Sigmoid colon (tissue), 7 donors: ENCODE data around the gene SYNGR3. TPM values are rescaled to one million over a fixed set of nuclear protein-coding genes. Genes with fewer than 3 reads are reported as not detected.
A peak's percentile ranks its signal among the peaks of the same experiment; 100 is the strongest.

Experiments
- DNase-seq: peaks from one replicate; pipeline ENCODE4 v3.0.0-alpha.2; 2019
- H3K27ac ChIP-seq, 4 donors: fragments of 200-600 bp; sonication (generic); one replicate each; pipeline ENCODE4 v1.5.1; 2016 to 2019; ENCODE audit warnings: mild to moderate bottlenecking in 1 of 4
- H3K27me3 ChIP-seq, 3 donors: fragments of 200-600 bp; sonication (generic); one replicate each; pipeline ENCODE4 v1.5.1; 2019; ENCODE audit warnings: mild to moderate bottlenecking in 1 of 3
- H3K36me3 ChIP-seq, 4 donors: fragments of 200-600 bp; sonication (generic); one replicate each; pipeline ENCODE4 v1.5.1; 2016 to 2019
- H3K4me1 ChIP-seq, 4 donors: fragments of 200-600 bp; sonication (generic); one replicate each; pipeline ENCODE4 v1.5.1; 2017 to 2019
- H3K4me3 ChIP-seq, 4 donors: fragments of 200-600 bp; sonication (generic); one replicate each; pipeline ENCODE4 v1.5.1; 2017 to 2019; ENCODE audit warnings: mild to moderate bottlenecking in 2 of 4, moderate library complexity in 1 of 4
- H3K9me3 ChIP-seq, 4 donors: fragments of 200-600 bp in 3 of 4; sonication (generic) in 3 of 4; one replicate each; pipeline versions ENCODE4 v1.5.1 to v1.6.1; 2013 to 2019
- EP300 ChIP-seq, 4 donors: sonication (generic); formaldehyde crosslinking; IDR thresholded peaks; one replicate each; pipeline ENCODE4 v1.6.1; 2017; ENCODE audit warnings: antibody characterized with exemption in 4 of 4
- POLR2A ChIP-seq, 2 donors: fragments of 450-650 bp; IDR thresholded peaks; one replicate each; pipeline ENCODE4 v1.6.1; 2016; ENCODE audit warnings: antibody characterized with exemption in 2 of 2, mild to moderate bottlenecking in 2 of 2, moderate library complexity in 2 of 2
- POLR2AphosphoS5 ChIP-seq, 4 donors: sonication (generic); formaldehyde crosslinking; IDR thresholded peaks; one replicate each; pipeline ENCODE4 v1.6.1; 2017; ENCODE audit warnings: antibody characterized with exemption in 4 of 4
- WGBS, 2 donors: extraction: QIAGEN DNeasy Blood & Tissue Kit; methylation state at CpG; one replicate each; pipeline ENCODE4 v1.1.7; 2013; 5-methylcytosine and 5-hydroxymethylcytosine counted together
- intact Hi-C: fragments of 100-400 bp; cut with DNase I; formaldehyde crosslinking; loops from one replicate; pipeline ENCODE4 v1.15.1; 2023
- polyA plus RNA-seq, 3 donors: library from polyadenylated mRNA; stranded (reverse); fragments of 200-250 nt; gene quantifications; one replicate each; pipeline ENCODE4 v1.2.3, GENCODE V29; 2013
- total RNA-seq, 4 donors: library from RNA; depleted of rRNA; stranded (reverse); fragments of >200 nt; gene quantifications; one replicate each; pipeline ENCODE4 v1.1.0, GENCODE V29; 2016
- TF ChIP-seq, protein P1 (sequence below), 4 experiments: fragments of 450-650 bp in 3 of 4; fragments of 200-600 bp in 1 of 4; IDR thresholded peaks; one replicate each; pipeline ENCODE4 v1.5.1; 2016 to 2019; ENCODE audit warnings: antibody characterized with exemption in 4 of 4, mild to moderate bottlenecking in 3 of 4, moderate library complexity in 2 of 4
- donor health status: healthy with polysubstance abuse.
- donor health status: Bipolar disorder and iron deficiency.
- donor health status: healthy.

The SYNGR3 gene
- total and polyA plus RNA-seq, 7 donors, result 0.60 to 8.3 (median 4.0) TPM

GRCh38 chr16:1971796-1972489, 17.8 kb upstream of the SYNGR3 start, which contains the start of gene TBL3:
Gene TBL3 (plus strand): TSS chr16:1972053. CDS start chr16:1972165, 112 bp downstream.
- H3K27me3 ChIP-seq, result peaks cover 0 to 31% (median 15%) of the 10 kb centered on the region in 3 donors
- peaks cover 25 to 31% (median 29%) of the 10 kb centered on the region in 4 donors for H3K36me3 ChIP-seq
- H3K9me3 ChIP-seq, result no peaks in the 10 kb centered on the region
- TF ChIP-seq, protein P1, sequence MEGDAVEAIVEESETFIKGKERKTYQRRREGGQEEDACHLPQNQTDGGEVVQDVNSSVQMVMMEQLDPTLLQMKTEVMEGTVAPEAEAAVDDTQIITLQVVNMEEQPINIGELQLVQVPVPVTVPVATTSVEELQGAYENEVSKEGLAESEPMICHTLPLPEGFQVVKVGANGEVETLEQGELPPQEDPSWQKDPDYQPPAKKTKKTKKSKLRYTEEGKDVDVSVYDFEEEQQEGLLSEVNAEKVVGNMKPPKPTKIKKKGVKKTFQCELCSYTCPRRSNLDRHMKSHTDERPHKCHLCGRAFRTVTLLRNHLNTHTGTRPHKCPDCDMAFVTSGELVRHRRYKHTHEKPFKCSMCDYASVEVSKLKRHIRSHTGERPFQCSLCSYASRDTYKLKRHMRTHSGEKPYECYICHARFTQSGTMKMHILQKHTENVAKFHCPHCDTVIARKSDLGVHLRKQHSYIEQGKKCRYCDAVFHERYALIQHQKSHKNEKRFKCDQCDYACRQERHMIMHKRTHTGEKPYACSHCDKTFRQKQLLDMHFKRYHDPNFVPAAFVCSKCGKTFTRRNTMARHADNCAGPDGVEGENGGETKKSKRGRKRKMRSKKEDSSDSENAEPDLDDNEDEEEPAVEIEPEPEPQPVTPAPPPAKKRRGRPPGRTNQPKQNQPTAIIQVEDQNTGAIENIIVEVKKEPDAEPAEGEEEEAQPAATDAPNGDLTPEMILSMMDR (IDR thresholded peaks at IDR 0.05), result no peak
- TF ChIP-seq POLR2AphosphoS5 (IDR thresholded peaks at IDR 0.05) (peak; percentile 97 to 99 (median 99)), EP300 (IDR thresholded peaks at IDR 0.05) (peak in 1 of 4 donors; percentile 70), POLR2A (IDR thresholded peaks at IDR 0.05) (peak; percentile 93 to 95)
- H3K4me3 ChIP-seq, result peak within 1 kb of the TSS; percentile 83 to 99 (median 92)
- peaks cover 0 to 25% (median 23%) of the 10 kb centered on the region in 4 donors for H3K4me1 ChIP-seq
- intact Hi-C loops, result no loop called here
- DNase-seq, result peak; percentile 97
- H3K27ac ChIP-seq, result peak within 1 kb of the TSS; percentile 89 to 96 (median 93)
- 0 to 1% methylated on average over 78 of the region's 78 CpGs for WGBS, 2 donors

- intact Hi-C loops, result no loop called here
- peak overlapping the region in 3 of 4 donors; percentile 89 to 96 (median 92) for H3K27ac ChIP-seq
Measured at GRCh38 chr16:1972490-1972877, 17.3 kb upstream of the SYNGR3 start.

GRCh38 chr16:1973461-1974156, 16.2 kb upstream of the SYNGR3 start:
- H3K36me3 ChIP-seq, result peaks cover 41 to 48% (median 45%) of the 10 kb centered on the region in 4 donors
- 92% methylated on average over 16 of the region's 16 CpGs for WGBS, 2 donors
- H3K27me3 ChIP-seq, result peaks cover 4 to 48% (median 32%) of the 10 kb centered on the region in 3 donors
- no peaks in the 10 kb centered on the region for H3K9me3 ChIP-seq
- no peak for DNase-seq
- intact Hi-C loops, result no loop called here
- peaks cover 0 to 25% (median 23%) of the 10 kb centered on the region in 4 donors for H3K4me1 ChIP-seq
- TF ChIP-seq, protein P1 (IDR thresholded peaks at IDR 0.05), result no peak
- TF ChIP-seq POLR2AphosphoS5 (IDR thresholded peaks at IDR 0.05) (no peak), EP300 (IDR thresholded peaks at IDR 0.05) (no peak), POLR2A (IDR thresholded peaks at IDR 0.05) (no peak)
- no peak overlapping the region for H3K27ac ChIP-seq
- H3K4me3 ChIP-seq, result no peak overlapping the region

More at GRCh38 chr16:1972490-1972877, 17.3 kb upstream of the SYNGR3 start:
- Histone ChIP-seq H3K36me3 (peaks cover 30 to 36% (median 34%) of the 10 kb centered on the region in 4 donors), H3K4me3 (peak overlapping the region; percentile 83 to 99 (median 92)), H3K9me3 (no peaks in the 10 kb centered on the region), H3K4me1 (peaks cover 0 to 25% (median 23%) of the 10 kb centered on the region in 4 donors), H3K27me3 (peaks cover 0 to 36% (median 21%) of the 10 kb centered on the region in 3 donors)
- WGBS, 2 donors, result 1 to 3% methylated on average over 22 of the region's 22 CpGs
- DNase-seq, result no peak
- TF ChIP-seq, protein P1 (IDR thresholded peaks at IDR 0.05), result no peak
- TF ChIP-seq POLR2A (IDR thresholded peaks at IDR 0.05), result no peak
- TF ChIP-seq EP300 (IDR thresholded peaks at IDR 0.05), result no peak
- no peak for TF ChIP-seq POLR2AphosphoS5 (IDR thresholded peaks at IDR 0.05)

DNA sequence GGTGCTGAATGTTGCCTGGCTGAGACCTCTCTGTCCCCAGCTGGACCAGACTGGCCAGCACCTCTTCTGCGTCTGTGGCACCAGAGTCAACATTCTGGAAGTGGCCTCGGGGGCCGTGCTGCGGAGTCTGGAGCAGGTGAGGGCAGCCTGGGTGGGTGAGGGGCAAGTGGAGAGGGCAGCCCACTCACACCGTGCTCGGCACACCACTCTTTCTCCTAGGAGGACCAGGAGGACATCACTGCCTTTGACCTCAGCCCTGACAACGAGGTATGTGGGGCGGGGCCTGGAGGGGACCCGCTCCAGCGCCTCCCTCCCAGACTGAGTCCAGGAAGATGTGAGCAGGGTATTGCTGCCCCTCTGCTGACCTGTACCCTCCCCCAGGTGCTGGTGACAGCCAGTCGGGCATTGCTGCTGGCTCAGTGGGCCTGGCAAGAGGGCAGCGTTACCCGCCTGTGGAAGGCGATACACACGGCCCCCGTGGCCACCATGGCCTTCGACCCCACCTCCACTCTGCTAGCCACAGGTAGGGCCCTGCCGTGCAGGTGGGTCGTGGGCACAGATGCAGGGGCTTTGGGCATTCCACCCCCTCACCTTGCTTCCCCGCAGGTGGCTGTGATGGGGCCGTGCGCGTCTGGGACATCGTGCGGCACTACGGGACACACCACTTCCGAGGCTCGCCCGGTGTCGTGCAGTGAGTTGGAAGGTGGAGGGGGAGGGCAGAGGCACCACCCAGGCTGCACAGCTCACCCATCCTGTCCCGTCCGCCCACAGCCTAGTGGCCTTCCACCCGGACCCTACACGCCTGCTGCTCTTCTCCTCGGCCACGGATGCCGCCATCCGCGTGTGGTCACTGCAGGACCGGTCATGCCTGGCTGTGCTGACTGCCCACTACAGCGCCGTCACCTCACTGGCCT, 15.4 kb upstream of the SYNGR3 start:
- H3K36me3 ChIP-seq, result peaks cover 43 to 52% (median 45%) of the 10 kb centered on the region in 4 donors
- H3K4me3 ChIP-seq, result no peak overlapping the region
- H3K4me1 ChIP-seq, result peaks cover 0 to 28% (median 26%) of the 10 kb centered on the region in 4 donors
- DNase-seq, result no peak
- 95 to 96% methylated on average over 42 of the region's 42 CpGs for WGBS, 2 donors
- intact Hi-C loops, result no loop called here
- no peaks in the 10 kb centered on the region for H3K9me3 ChIP-seq
- TF ChIP-seq, protein P1 (IDR thresholded peaks at IDR 0.05), result no peak
- TF ChIP-seq POLR2AphosphoS5 (IDR thresholded peaks at IDR 0.05) (no peak), POLR2A (IDR thresholded peaks at IDR 0.05) (no peak), EP300 (IDR thresholded peaks at IDR 0.05) (no peak)
- peaks cover 12 to 56% (median 40%) of the 10 kb centered on the region in 3 donors for H3K27me3 ChIP-seq
- no peak overlapping the region for H3K27ac ChIP-seq
